TTC549 (cell line): ENCODE data around the gene ZCCHC7.
"Not testable (repeated sequence)": the region's sequence is repeated elsewhere in the genome, so short reads cannot be mapped to it uniquely, and the experiment has no call there.

Experiments used
- FAIRE-seq: peaks from 2 replicates; lab custom pipeline; 2012; peaks lifted over from hg19 to GRCh38; lab: Jason Lieb, UNC

ZCCHC7 gene

GRCh38 chr9:37178742-37179141, 58.4 kb downstream of the ZCCHC7 start:
- FAIRE-seq: no peak

- no peak for FAIRE-seq
Observed at GRCh38 chr9:37179576-37179975, 59.2 kb downstream of the ZCCHC7 start.

- peak; percentile 13 for FAIRE-seq
Observed at GRCh38 chr9:37180138-37180537, 59.8 kb downstream of the ZCCHC7 start.

GRCh38 chr9:37182718-37183117, 62.3 kb downstream of the ZCCHC7 start:
- no peak for FAIRE-seq

GRCh38 chr9:37184905-37185867, 64.8 kb downstream of the ZCCHC7 start:
- no peak for FAIRE-seq

- FAIRE-seq: no peak
Observed at GRCh38 chr9:37187292-37187691, 66.9 kb downstream of the ZCCHC7 start.

- FAIRE-seq: no peak
Observed at GRCh38 chr9:37187713-37188439, 67.5 kb downstream of the ZCCHC7 start.

- not testable (repeated sequence) for FAIRE-seq
Observed at GRCh38 chr9:37190739-37191138, 70.4 kb downstream of the ZCCHC7 start.

GRCh38 chr9:37191403-37192089, 71.2 kb downstream of the ZCCHC7 start:
- FAIRE-seq: no peak

- no peak for FAIRE-seq
Observed at GRCh38 chr9:37192803-37193202, 72.4 kb downstream of the ZCCHC7 start.

- no peak for FAIRE-seq
Observed at GRCh38 chr9:37197158-37198038, 77.0 kb downstream of the ZCCHC7 start.

GRCh38 chr9:37198039-37198729, 77.8 kb downstream of the ZCCHC7 start:
- FAIRE-seq: no peak

- FAIRE-seq: no peak
Observed at GRCh38 chr9:37198831-37199230, 78.5 kb downstream of the ZCCHC7 start.

GRCh38 chr9:37200433-37201005, 80.1 kb downstream of the ZCCHC7 start:
- no peak for FAIRE-seq

- no peak for FAIRE-seq
Observed at GRCh38 chr9:37201581-37201980, 81.2 kb downstream of the ZCCHC7 start.

- FAIRE-seq: no peak
Observed at GRCh38 chr9:37202091-37202490, 81.7 kb downstream of the ZCCHC7 start.

GRCh38 chr9:37203456-37203855, 83.1 kb downstream of the ZCCHC7 start:
- FAIRE-seq: not testable (repeated sequence)

GRCh38 chr9:37206121-37206620, 85.8 kb downstream of the ZCCHC7 start:
- no peak for FAIRE-seq

- FAIRE-seq: no peak
Observed at GRCh38 chr9:37209431-37210386, 89.3 kb downstream of the ZCCHC7 start.
